ENCODE results near the gene DMRTC1B.
"Not testable (repeated sequence)": the region's sequence is repeated elsewhere in the genome, so short reads cannot be mapped to it uniquely, and the experiment has no call there.

Gene DMRTC1B, protein sequence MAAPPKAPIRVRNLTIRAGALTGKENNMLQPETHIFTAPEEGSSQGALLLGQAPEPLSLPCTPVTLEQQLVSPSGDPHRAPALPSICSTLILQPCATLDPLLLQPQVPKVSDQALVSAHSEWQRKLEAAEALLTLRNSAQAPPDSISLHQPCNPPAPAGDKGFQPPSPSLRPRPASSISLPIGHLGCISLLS

DNA sequence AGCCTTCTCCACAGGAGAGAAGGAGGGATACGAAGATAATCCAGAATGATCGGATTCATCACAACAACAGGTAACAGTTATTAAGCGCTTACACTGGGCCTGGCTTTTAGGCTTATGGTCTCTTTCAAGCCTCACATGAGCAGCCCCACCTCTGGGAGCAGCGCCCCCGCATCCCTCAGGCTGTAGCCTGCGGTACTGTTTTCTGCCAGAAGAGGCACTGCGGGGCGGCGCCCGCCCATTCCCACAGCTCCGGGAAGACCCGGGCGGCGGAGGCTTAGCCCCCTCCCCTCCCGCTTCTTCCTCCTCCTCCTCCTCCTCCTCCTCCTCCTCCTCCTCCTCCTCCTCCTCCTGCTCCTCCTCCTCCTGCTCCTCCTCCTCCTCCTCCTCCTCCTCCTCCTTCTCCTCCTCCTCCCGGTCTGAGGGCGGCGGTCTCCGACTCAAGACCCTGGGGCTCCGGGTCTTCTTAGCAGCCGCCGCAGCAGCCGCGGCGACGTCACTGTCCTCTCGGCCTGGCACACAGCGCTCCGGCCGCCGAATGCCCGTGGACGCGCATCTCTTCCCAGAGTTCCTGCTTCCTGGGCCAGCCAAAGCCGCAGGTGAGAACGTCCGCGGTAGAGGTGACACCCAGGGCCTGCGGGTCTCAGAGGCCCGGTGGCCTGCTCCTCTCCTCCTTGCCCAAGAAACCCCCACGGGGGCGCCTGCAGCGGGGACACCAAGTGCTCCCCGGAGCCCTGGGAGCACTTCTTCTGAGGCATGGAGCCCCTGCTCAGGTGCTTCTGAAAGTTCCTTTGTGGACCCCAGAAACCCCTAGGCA, at the start of gene DMRTC1B:
DMRTC1B (plus strand) TSS at position 238 of the 814 bp plus-strand sequence. CDS start 68,246 bp downstream, outside the sequence.
- not testable (repeated sequence) for DNase-seq

DNA sequence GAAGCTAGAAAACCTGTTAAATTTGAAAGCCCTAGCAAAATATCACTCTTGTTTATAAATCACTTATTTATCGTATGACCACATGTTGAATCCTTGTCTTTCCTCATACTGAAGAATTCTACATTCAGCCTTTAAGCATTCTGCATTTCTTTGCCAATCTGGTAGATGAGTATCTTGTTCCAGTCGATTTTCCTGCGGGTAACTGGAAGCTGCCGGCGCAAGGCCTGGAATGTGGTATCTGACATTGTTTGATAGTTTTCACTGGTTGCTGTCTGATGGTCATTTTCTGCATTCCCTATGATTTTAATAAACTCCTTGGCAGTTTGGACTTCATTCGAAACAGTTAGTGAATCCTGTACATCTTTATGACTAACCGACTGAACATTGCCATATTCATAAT, 48.8 kb upstream of the DMRTC1B start:
- no peak for DNase-seq

DNA sequence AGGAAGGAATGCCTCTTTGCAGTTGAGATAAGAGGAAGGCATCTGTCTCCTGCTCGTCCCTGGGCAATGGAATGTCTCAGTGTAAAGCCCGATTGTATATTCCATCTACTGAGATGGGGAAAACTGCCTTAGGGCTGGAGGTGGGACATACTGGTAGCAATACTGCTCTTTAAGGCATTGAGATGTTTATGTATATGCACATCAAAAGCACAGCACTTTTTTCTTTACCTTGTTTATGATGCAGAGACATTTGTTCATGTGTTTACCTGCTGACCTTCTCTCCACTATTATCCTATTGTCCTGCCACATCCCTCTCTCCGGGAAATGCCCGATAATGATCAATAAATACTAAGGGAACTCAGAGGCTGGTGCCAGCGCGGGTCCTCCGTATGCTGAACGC, 43.1 kb upstream of the DMRTC1B start:
- not testable (repeated sequence) for DNase-seq

DNA sequence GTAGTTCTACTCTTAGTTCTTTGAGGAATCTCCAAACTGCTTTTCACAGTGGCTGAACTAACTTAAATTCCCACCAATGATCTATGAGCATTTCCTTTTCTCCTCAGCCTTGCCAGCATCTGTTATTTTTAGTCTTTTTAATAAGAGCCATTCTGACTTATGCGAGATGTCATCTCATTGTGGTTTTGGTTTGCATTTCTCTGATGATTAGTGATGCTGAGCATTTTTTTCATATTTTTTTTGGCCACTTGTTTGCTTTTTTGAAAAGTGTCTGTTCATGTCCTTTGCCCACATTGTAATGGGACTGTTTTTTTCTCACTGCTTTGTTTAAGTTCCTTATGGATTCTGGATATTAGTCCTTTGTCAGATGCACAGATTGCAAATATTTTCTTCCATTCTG, 41.1 kb upstream of the DMRTC1B start:
- no peak for DNase-seq

DNA sequence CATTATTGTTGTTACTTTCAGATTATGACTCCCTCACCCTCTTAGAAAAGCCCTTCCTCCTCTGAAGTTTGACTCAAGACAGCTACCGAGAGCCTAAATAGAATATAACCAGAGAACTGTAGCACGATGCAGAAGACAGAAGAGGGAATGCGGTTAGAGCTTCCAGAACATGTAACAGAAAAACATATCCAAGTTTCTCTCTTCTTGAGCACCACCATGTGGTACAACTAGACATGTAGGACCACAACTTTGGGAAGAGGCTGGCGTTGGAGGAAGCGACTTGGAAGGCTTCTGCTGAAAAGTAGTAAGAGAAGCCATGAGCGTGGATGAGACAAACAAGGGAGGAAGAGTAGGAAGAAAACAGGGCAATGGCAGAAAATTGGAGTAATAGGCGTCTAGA, 31.1 kb upstream of the DMRTC1B start:
- not testable (repeated sequence) for DNase-seq

DNA sequence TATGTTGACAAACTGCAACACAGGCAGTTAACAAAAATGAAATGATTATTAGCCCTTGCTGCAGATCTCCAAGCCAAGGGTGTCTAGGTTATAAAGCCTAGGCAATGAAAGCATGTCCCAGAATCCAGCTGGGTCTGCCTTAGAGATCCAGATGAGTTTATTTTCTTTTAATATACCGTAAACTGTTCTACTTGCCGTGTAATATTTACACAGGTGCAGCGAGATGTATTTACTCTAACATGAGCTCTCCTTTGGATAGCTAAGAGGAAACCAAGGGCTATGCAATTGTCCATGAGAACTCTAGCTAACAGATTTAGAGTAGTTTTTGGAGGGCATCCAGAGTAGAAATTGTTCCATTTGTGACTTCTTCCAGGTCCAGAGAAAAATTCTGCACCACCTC, 28.1 kb upstream of the DMRTC1B start:
- DNase-seq: not testable (repeated sequence)

DNA sequence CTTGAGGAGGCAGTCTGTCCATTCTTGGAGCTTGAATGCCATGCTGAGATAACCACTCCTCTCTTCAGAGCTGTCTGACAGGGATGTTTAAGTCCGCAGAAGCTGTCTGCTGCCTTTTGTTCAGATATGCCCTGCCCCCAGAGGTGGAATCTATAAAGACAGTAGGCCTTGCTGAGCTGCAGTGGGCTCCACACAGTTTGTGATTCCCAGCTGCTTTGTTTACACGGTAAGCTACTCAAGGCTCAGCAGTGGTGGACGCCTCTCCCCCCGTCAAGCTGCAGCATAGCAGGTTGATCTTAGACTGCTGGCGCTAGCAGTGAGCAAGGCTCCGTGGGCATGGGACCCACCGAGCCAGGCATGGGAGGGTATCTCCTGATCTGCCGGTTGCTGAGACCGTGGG, 16.2 kb upstream of the DMRTC1B start:
- DNase-seq: not testable (repeated sequence)

DNA sequence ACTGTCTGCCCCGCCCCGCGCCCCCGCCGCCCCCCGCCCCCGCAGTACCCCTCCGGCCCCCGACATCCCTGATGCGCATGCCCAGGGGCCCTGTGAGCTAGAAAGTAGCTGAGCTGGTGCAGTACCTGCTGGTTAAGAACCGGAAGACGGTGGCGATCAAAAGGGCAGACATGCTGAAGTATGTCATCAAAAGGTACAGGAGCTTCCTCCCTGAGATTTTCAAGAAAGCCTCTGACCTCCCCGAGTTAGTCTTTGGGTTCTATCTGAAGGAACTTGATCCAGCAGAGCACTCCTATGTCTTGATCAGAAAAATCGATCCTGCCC, 739 bp downstream of the DMRTC1B start:
- DNase-seq: not testable (repeated sequence)

DNA sequence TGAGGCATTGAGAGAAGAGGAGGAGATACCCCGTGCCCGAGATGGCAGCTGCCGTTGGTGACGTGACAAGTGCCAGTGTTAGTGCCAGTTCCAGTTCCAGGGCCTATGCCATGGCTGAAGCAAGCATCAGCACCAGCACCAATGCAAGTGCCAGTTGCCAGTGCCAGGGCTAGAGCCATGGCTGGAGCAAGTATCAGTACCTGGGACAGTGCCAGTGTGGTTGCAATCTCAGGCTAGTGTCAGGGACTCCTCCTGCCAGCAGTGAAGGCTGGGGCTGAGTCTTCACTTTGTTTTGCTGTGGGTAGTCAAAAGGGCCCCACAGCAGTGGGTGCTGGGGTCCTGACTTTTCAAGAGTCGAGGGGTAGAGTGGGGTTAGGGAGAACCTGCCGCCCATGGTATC, 1.5 kb downstream of the DMRTC1B start:
- DNase-seq: not testable (repeated sequence)

DNA sequence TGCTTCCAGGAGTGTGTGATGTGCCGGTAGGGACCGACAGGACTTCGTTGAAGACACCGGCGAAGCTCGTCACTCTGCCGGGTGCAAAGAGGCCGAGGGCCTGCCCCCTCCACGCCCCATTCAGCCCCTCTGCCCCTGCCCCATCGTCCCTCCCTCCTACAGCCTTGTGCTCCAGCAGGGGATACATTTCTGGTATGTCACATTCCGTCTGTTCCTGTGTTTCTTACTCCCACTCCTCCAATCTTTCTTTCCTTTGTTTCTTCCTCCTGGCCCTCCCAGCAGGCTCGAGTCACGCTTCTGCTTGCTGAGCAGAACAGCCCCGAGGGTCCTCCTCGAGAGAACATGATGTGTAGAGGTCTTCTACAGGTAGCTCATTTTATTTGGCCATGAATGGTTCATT, 5.9 kb downstream of the DMRTC1B start, which contains the start of gene FAM236B:
FAM236B (minus strand) TSS at position 101 of the 400 bp plus-strand sequence; CDS start at position 1, 100 bp downstream.
- not testable (repeated sequence) for DNase-seq

DNA sequence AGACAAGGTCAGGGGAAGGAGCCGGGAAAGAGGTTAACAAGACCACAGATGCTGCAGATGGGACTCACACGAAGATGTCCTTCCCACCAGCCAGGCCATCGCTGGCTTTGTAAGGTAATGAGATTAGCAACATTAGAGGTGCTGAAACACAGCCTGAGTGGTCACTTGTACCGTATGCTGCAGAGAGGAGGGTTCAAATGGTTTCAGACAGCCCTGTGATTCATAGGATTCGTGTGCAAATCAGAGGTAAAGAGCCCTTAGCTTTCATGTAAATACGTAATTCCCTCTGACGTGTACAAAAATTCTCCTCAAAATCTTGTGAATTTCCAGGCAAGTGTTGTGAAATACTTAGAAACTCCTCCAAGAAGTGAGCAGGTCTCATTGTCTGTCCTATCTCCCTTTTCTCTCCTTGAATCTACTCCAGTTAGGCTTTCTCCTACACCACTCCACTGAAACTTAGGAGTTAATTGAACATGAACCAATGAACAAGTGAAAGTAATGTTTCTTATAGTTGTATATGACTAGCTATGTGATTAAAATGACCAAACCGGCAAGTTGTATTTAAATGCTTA, 6.8 kb downstream of the DMRTC1B start:
- not testable (repeated sequence) for DNase-seq

DNA sequence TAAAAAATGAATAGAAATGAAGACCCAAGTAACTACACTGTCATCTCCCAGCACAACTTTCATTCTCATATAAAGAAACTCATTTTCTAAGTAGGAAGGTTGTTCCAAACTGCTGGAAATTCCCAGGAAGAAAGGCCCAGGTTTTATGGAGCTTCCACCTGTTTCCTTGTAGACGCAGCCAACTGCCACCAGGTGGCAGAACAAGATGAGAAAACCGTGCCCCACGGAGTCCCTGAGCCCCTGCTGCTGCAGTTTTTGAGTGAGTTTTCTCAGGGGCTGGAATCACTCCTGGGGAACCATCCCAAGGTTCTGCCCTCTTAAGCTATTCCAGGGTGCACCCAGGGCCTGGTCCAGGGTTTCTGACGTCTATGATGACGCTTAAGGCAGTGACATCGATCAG, 7.3 kb downstream of the DMRTC1B start:
- DNase-seq: not testable (repeated sequence)

DNA sequence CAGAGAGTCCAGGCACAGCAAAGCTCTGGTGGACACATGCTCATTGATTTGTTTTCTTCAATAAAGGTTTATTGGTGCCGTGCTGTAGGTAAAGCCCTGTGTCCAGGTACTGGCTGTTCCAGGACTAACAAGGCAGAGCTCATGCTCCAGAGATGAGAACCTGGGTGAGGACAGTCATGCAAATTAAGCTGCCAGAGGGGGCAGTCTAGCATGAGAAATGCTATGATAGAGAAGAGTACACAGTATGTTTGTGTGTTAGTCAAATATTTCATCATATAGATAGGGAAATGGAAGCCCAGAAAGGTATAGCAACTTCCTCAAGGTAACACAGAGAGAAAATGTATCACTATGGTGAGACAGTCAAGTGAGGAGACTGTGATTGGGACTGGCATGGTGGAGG, 11.5 kb downstream of the DMRTC1B start:
- not testable (repeated sequence) for DNase-seq

DNA sequence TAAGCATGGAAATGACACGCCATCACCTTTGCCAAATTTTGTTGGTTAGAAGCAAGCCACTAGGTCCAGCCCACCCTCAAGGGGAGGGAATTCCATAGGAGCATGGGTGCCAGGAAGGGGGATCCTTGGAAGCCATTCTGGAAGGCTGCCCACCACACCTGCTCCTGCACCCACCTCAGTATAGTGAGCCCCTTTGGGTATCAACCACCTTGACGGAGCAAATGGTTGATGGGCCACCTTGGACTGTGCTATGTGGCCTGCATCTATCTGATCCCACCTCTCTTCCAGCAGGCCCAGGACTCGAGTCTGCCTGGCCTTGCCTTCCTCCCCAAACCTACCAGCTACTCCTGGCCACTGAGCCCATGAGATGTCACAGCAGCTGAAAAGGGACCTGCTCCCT, 13.7 kb downstream of the DMRTC1B start:
- not testable (repeated sequence) for DNase-seq

DNA sequence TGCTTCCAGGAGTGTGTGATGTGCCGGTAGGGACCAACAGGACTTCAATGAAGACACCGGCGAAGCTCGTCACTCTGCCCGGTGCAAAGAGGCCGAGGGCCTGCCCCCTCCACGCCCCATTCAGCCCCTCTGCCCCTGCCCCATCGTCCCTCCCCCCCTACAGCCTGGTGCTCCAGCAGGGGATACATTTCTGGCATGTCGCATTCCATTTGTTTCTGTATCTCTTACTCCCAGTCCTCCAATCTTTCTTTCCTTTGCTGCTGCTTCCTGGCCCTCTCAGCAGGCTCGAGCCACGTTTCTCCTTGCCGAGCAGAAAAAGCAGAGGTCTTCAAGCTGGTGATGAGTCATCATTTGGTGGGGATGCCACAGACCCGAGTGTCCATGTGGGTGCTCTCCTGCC, 31.4 kb downstream of the DMRTC1B start, which contains the start of gene FAM236D:
FAM236D (minus strand) TSS at position 101 of the 400 bp plus-strand sequence; CDS start at position 1, 100 bp downstream.
- DNase-seq: not testable (repeated sequence)

DNA sequence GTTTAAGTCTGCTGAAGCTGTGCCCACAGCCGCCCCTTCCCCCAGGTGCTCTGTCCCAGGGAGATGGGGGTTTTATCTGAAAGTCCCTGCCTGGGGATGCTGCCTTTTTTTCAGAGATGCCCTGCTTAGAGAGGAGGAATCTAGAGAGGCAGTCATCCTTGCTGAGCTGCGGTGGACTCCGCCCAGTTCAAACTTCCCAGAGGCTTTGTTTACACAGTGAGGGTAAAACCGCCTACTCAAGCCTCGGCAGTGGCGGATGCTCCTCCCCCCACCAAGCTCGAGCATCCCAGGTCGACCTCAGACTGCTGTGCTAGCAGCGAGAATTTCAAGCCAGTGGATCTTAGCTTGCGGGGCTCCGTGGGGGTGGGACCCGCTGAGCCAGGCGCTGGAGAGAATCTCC, 54.0 kb downstream of the DMRTC1B start:
- not testable (repeated sequence) for DNase-seq

DNA sequence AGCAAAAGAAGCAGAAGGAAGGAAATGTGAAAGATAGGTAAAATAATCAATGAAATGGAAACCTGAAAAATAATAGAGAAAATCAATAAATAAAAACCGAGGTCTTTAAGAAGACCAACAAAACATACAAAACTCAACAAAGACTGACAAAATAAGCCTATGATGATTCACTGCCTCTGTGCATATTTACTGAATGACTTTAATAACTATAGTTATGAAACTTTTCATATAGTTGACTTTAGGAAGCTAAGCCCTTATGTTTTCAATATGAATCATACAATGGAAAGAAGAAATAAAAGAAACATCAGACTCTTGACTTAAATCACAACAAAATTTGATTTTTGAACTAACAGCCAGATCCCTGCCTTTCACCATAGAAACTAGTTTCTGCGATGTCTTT, 60.8 kb downstream of the DMRTC1B start:
- not testable (repeated sequence) for DNase-seq

DNA sequence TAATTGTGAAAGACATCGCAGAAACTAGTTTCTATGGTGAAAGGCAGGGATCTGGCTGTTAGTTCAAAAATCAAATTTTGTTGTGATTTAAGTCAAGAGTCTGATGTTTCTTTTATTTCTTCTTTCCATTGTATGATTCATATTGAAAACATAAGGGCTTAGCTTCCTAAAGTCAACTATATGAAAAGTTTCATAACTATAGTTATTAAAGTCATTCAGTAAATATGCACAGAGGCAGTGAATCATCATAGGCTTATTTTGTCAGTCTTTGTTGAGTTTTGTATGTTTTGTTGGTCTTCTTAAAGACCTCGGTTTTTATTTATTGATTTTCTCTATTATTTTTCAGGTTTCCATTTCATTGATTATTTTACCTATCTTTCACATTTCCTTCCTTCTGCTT, 106.2 kb downstream of the DMRTC1B start:
- not testable (repeated sequence) for DNase-seq

DNA sequence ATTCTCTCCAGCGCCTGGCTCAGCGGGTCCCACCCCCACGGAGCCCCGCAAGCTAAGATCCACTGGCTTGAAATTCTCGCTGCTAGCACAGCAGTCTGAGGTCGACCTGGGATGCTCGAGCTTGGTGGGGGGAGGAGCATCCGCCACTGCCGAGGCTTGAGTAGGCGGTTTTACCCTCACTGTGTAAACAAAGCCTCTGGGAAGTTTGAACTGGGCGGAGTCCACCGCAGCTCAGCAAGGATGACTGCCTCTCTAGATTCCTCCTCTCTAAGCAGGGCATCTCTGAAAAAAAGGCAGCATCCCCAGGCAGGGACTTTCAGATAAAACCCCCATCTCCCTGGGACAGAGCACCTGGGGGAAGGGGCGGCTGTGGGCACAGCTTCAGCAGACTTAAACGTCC, 113.0 kb downstream of the DMRTC1B start:
- DNase-seq: not testable (repeated sequence)

Measured in NCI-H2171 (cell line).